HCT116 (cell line): ENCODE results near the gene ENO2. TPM values are rescaled to one million over a fixed set of nuclear protein-coding genes. Genes with fewer than 3 reads are reported as not detected.

ENCODE experiments used
- ATAC-seq: fragments of 200-7000 bp; cut with Tn5 transposase; 2 replicates; pipeline ENCODE4 v1.9.1; 2020; ENCODE audit warnings: mild to moderate bottlenecking, moderate library complexity
- BruUV-seq: library from RNA; stranded (reverse); fragments of 400-500 nt; replicated peaks from 2 replicates; lab custom pipeline; 2021; lab: Mats Ljungman, UMichigan
- CTCF ChIA-PET: fragments of 300-600 bp; sonication (Branson Sonifier 250); formaldehyde crosslinking; loops from one replicate; lab custom pipeline; 2021; ENCODE audit warnings: antibody characterized with exemption; lab: Charles Lee
- POLR2A ChIA-PET: fragments of 300-600, 350-600 bp; sonication (Branson Sonifier 250); formaldehyde crosslinking; loops from one replicate; lab custom pipeline; 2021; ENCODE audit warnings: antibody characterized with exemption; lab: Charles Lee
- RAD21 ChIA-PET, 2 experiments: fragments of 300-600 bp; sonication (Branson Sonifier 250); formaldehyde crosslinking; loops; one replicate each; lab custom pipeline; 2023; ENCODE audit warnings: low total read pairs in 2 of 2; ENCODE audit not compliant: uncharacterized antibody in 2 of 2, unreplicated experiment in 2 of 2, low non-redundant PET in 1 of 2; lab: Charles Lee
- DNase-seq: peaks from one replicate; pipeline ENCODE4 v3.0.0-alpha.2; 2010; ENCODE audit warnings: low read depth, low spot score
- H2AFZ ChIP-seq: fragments of 200-600 bp; shearing (Covaris generic), sonication (generic); 2 replicates; pipeline ENCODE4 v1.6.1; 2017; ENCODE audit warnings: low read depth, mixed run types, mixed read lengths, antibody characterized with exemption, low read length; ENCODE audit not compliant: poor library complexity, severe bottlenecking
- H3K27ac ChIP-seq: 2 replicates; pipeline ENCODE4 v1.5.1; 2012; ENCODE audit warnings: low read depth, low read length
- H3K27me3 ChIP-seq: fragments of 200-600 bp; sonication (generic); 2 replicates; pipeline ENCODE4 v1.6.1; 2016; ENCODE audit warnings: mixed run types, low read length, mixed read lengths; ENCODE audit not compliant: insufficient read depth
- H3K36me3 ChIP-seq, 2 experiments: fragments of 200-500 bp in 1 of 2; fragments of 200-600 bp in 1 of 2; sonication (Bioruptor generic) in 1 of 2; sonication (generic) in 1 of 2; 2 replicates each; pipeline versions ENCODE4 v1.5.1 to v1.6.1; 2014 to 2016; ENCODE audit warnings: low read length in 2 of 2, inconsistent platforms in 1 of 2, mixed read lengths in 1 of 2, mixed run types in 1 of 2; ENCODE audit not compliant: insufficient read depth in 2 of 2, control insufficient read depth in 1 of 2
- H3K4me1 ChIP-seq, 2 experiments: fragments of 200-600 bp in 1 of 2; sonication (generic) in 1 of 2; 2 replicates each; pipeline versions ENCODE4 v1.5.1 to v1.6.1; 2012 to 2017; ENCODE audit warnings: low read length in 2 of 2, inconsistent platforms in 1 of 2, mild to moderate bottlenecking in 1 of 2, mixed read lengths in 1 of 2, mixed run types in 1 of 2, moderate library complexity in 1 of 2; ENCODE audit not compliant: insufficient read depth in 2 of 2, control insufficient read depth in 1 of 2
- H3K4me2 ChIP-seq: fragments of 200-600 bp; sonication (generic); 2 replicates; pipeline ENCODE4 v1.6.1; 2017; ENCODE audit warnings: mixed run types, low read length, mixed read lengths
- H3K4me3 ChIP-seq, 2 experiments: fragments of 200-600 bp in 1 of 2; sonication (generic) in 1 of 2; replicated peaks in 1 of 2; 2 replicates each; pipeline ENCODE4 v1.5.1; 2011 to 2016; ENCODE audit warnings: low read length in 2 of 2, control low read depth in 1 of 2, low read depth in 1 of 2, mild to moderate bottlenecking in 1 of 2, mixed read lengths in 1 of 2, mixed run types in 1 of 2
- H3K79me2 ChIP-seq: fragments of 200-600 bp; sonication (generic); 2 replicates; pipeline ENCODE4 v1.6.1; 2017; ENCODE audit warnings: mild to moderate bottlenecking, mixed run types, low read length, moderate library complexity, mixed read lengths; ENCODE audit not compliant: insufficient read depth
- H3K9ac ChIP-seq: fragments of 200-600 bp; sonication (generic); 2 replicates; pipeline ENCODE4 v1.6.1; 2016; ENCODE audit warnings: low read length, mixed read lengths
- H3K9me2 ChIP-seq: fragments of 200-600 bp; sonication (generic), shearing (Covaris generic); 2 replicates; pipeline ENCODE4 v1.6.1; 2017; ENCODE audit warnings: mixed run types, mild to moderate bottlenecking, moderate library complexity; ENCODE audit not compliant: insufficient read depth
- H3K9me3 ChIP-seq, 2 experiments: fragments of 200-500 bp in 1 of 2; fragments of 200-600 bp in 1 of 2; sonication (Bioruptor generic) in 1 of 2; sonication (generic) in 1 of 2; 2 replicates each; pipeline ENCODE4 v1.6.1; 2014 to 2017; ENCODE audit warnings: low read length in 2 of 2, mixed read lengths in 2 of 2, inconsistent platforms in 1 of 2, low read depth in 1 of 2, mild to moderate bottlenecking in 1 of 2, mixed run types in 1 of 2, moderate library complexity in 1 of 2; ENCODE audit not compliant: control insufficient read depth in 1 of 2, insufficient read depth in 1 of 2
- H4K20me1 ChIP-seq: fragments of 200-600 bp; sonication (generic), shearing (Covaris generic); 2 replicates; pipeline ENCODE4 v1.6.1; 2017; ENCODE audit warnings: mixed run types, mild to moderate bottlenecking, moderate library complexity; ENCODE audit not compliant: insufficient read depth
- CEBPB ChIP-seq: IDR thresholded peaks from 2 replicates; pipeline ENCODE4 v1.6.1; 2012; ENCODE audit warnings: low read depth
- ZFX ChIP-seq: fragments of 450-650 bp; IDR thresholded peaks from 2 replicates; pipeline ENCODE4 v1.6.1; 2017
- intact Hi-C: fragments of 100-400 bp; cut with micrococcal nuclease; formaldehyde crosslinking; loops from 2 replicates; pipeline ENCODE4 v1.10.0; 2022
- microRNA counts: library from miRNA; unstranded; fragments of <30 nt; microRNA quantifications from one replicate; lab custom pipeline; 2015
- microRNA-seq: library from miRNA; unstranded; fragments of <30 nt; microRNA quantifications from one replicate; pipeline ENCODE4, GENCODE V29; 2016; ENCODE audit warnings: borderline number of aligned reads
- total RNA-seq: library from RNA; stranded (reverse); gene quantifications from one replicate; pipeline ENCODE4 v1.2.1, GENCODE V29; 2021; ENCODE audit not compliant: unreplicated experiment

Gene ENO2
- total RNA-seq, 1 experiment from 2014 or later, result 117 TPM

- Histone ChIP-seq H3K9ac (peak overlapping the region; percentile 93), H3K36me3 (peaks cover 35 to 62% of the 10 kb centered on the region in 2 experiments), H3K9me2 (no peaks in the 10 kb centered on the region), H3K27me3 (no peaks in the 10 kb centered on the region), H4K20me1 (peaks cover 8% of the 10 kb centered on the region; the same call in 1 of the 2 replicates), H3K9me3 (no peaks in the 10 kb centered on the region), H3K4me1 (peaks cover 26 to 49% of the 10 kb centered on the region in 2 experiments), H3K27ac (peak overlapping the region; percentile 77), H3K4me2 (peak overlapping the region; percentile 86), H3K79me2 (peaks cover 93% of the 10 kb centered on the region), H2AFZ (no peak overlapping the region), H3K4me3 (peak overlapping the region; percentile 96 to 100)
- intact Hi-C loops, result loop anchor here (1.0 to 5.0 kb wide), 4 partner anchors 49 to 138 kb away; partner anchors contain the start of genes C1R and LPCAT3
- ATAC-seq, result peak; percentile 39
- TSS peak; percentile 63 for BruUV-seq
- ChIA-PET POLR2A (interaction anchor here (1.4 to 2.8 kb wide), 3 partner anchors 8 to 26 kb away, joined by 3 to 13 read pairs (median 11); partner anchors contain the start of genes C12orf57 and RNU7-1), RAD21 (no interaction called here), CTCF (no interaction called here)
- DNase-seq, result no peak
- TF ChIP-seq CEBPB (no peak), ZFX (peak; percentile 97)
Observed at GRCh38 chr12:6970096-6970527, 55.7 kb downstream of the ENO2 start.

MicroRNAs encoded within 50 kb of the gene (microRNA counts, 767-probe panel; counts per million panel counts)
- microRNA hsa-miR-141-3p (lab: Ali Mortazavi, UCI) (24,064 counts per million, percentile 67 among the panel's probes with 10 or more counts), microRNA hsa-miR-200c-3p (lab: Ali Mortazavi, UCI) (30,187 counts per million, percentile 92 among the panel's probes with 10 or more counts)

Small RNA genes lying within 50 kb of the gene (microRNA-seq; reads per million reads assigned to microRNA genes)
- gene MIR141 (9,203 reads per million, percentile 95 among the genes with 10 or more reads in this experiment), gene MIR200C (82,545 reads per million, percentile 100 among the genes with 10 or more reads in this experiment)

Other genes with a start within 250 kb of the ENO2 start
- 73.4 TPM for gene ZNF384, start 225.2 kb upstream of the ENO2 start, total RNA-seq
- gene PIANP, start 213.8 kb upstream of the ENO2 start, total RNA-seq, result not detected
- gene COPS7A, start 190.5 kb upstream of the ENO2 start, total RNA-seq, result 67.8 TPM
- gene MLF2, start 161.4 kb upstream of the ENO2 start, total RNA-seq, result 309 TPM
- 494 TPM for gene PTMS, start 148.2 kb upstream of the ENO2 start, total RNA-seq
- gene LAG3, start 142.1 kb upstream of the ENO2 start, total RNA-seq, result 3.3 TPM
- 0.42 TPM for gene CD4, start 125.1 kb upstream of the ENO2 start, total RNA-seq
- gene GPR162, start 92.8 kb upstream of the ENO2 start, total RNA-seq, result 2.3 TPM
- 32.2 TPM for gene P3H3, start 86.2 kb upstream of the ENO2 start, total RNA-seq
- gene GNB3, start 73.7 kb upstream of the ENO2 start, total RNA-seq, result 8.7 TPM
- gene CDCA3, start 63.3 kb upstream of the ENO2 start, total RNA-seq, result 63.0 TPM
- 175 TPM for gene USP5, start 62.4 kb upstream of the ENO2 start, total RNA-seq
- 1,068 TPM for gene TPI1, start 47.0 kb upstream of the ENO2 start, total RNA-seq
- gene SPSB2, start 41.3 kb upstream of the ENO2 start, total RNA-seq, result 10.0 TPM
- gene LRRC23, start 9.8 kb upstream of the ENO2 start, total RNA-seq, result 8.0 TPM
- gene ATN1, start 13.4 kb downstream of the ENO2 start, total RNA-seq, result 104 TPM
- gene RNU7-1, start 29.2 kb downstream of the ENO2 start, total RNA-seq, result not detected
- gene C12orf57, start 29.4 kb downstream of the ENO2 start, total RNA-seq, result 202 TPM
- 47.7 TPM for gene PTPN6, start 36.8 kb downstream of the ENO2 start, total RNA-seq
- 466 TPM for gene PHB2, start 56.1 kb downstream of the ENO2 start, total RNA-seq
- 111 TPM for gene EMG1, start 56.3 kb downstream of the ENO2 start, total RNA-seq
- gene LPCAT3, start 103.9 kb downstream of the ENO2 start, total RNA-seq, result 45.8 TPM
- 2.4 TPM for gene C1S, start 146.1 kb downstream of the ENO2 start, total RNA-seq
- 4.3 TPM for gene C1R, start 177.9 kb downstream of the ENO2 start, total RNA-seq
- 25.9 TPM for gene C1RL, start 194.6 kb downstream of the ENO2 start, total RNA-seq
- 0.22 TPM for gene RBP5, start 214.3 kb downstream of the ENO2 start, total RNA-seq
- 23.0 TPM for gene CLSTN3, start 215.8 kb downstream of the ENO2 start, total RNA-seq